HCT116 (cell line): ENCODE data around the gene ZYX. TPM values are rescaled to one million over a fixed set of nuclear protein-coding genes. Genes with fewer than 3 reads are reported as not detected.

Source experiments
- ATAC-seq: fragments of 200-7000 bp; cut with Tn5 transposase; 2 replicates; pipeline ENCODE4 v1.9.1; 2020; ENCODE audit warnings: mild to moderate bottlenecking, moderate library complexity
- BruUV-seq: library from RNA; stranded (reverse); fragments of 400-500 nt; replicated peaks from 2 replicates; lab custom pipeline; 2021; lab: Mats Ljungman, UMichigan
- CTCF ChIA-PET: fragments of 300-600 bp; sonication (Branson Sonifier 250); formaldehyde crosslinking; loops from one replicate; lab custom pipeline; 2021; ENCODE audit warnings: antibody characterized with exemption; lab: Charles Lee
- POLR2A ChIA-PET: fragments of 300-600, 350-600 bp; sonication (Branson Sonifier 250); formaldehyde crosslinking; loops from one replicate; lab custom pipeline; 2021; ENCODE audit warnings: antibody characterized with exemption; lab: Charles Lee
- RAD21 ChIA-PET, 2 experiments: fragments of 300-600 bp; sonication (Branson Sonifier 250); formaldehyde crosslinking; loops; one replicate each; lab custom pipeline; 2023; ENCODE audit warnings: low total read pairs in 2 of 2; ENCODE audit not compliant: uncharacterized antibody in 2 of 2, unreplicated experiment in 2 of 2, low non-redundant PET in 1 of 2; lab: Charles Lee
- DNase-seq: peaks from one replicate; pipeline ENCODE4 v3.0.0-alpha.2; 2010; ENCODE audit warnings: low read depth, low spot score
- H2AFZ ChIP-seq: fragments of 200-600 bp; shearing (Covaris generic), sonication (generic); 2 replicates; pipeline ENCODE4 v1.6.1; 2017; ENCODE audit warnings: low read depth, mixed run types, mixed read lengths, antibody characterized with exemption, low read length; ENCODE audit not compliant: poor library complexity, severe bottlenecking
- H3K27ac ChIP-seq: 2 replicates; pipeline ENCODE4 v1.5.1; 2012; ENCODE audit warnings: low read depth, low read length
- H3K27me3 ChIP-seq: fragments of 200-600 bp; sonication (generic); 2 replicates; pipeline ENCODE4 v1.6.1; 2016; ENCODE audit warnings: mixed run types, low read length, mixed read lengths; ENCODE audit not compliant: insufficient read depth
- H3K36me3 ChIP-seq, 2 experiments: fragments of 200-500 bp in 1 of 2; fragments of 200-600 bp in 1 of 2; sonication (Bioruptor generic) in 1 of 2; sonication (generic) in 1 of 2; 2 replicates each; pipeline versions ENCODE4 v1.5.1 to v1.6.1; 2014 to 2016; ENCODE audit warnings: low read length in 2 of 2, inconsistent platforms in 1 of 2, mixed read lengths in 1 of 2, mixed run types in 1 of 2; ENCODE audit not compliant: insufficient read depth in 2 of 2, control insufficient read depth in 1 of 2
- H3K4me1 ChIP-seq, 2 experiments: fragments of 200-600 bp in 1 of 2; sonication (generic) in 1 of 2; 2 replicates each; pipeline versions ENCODE4 v1.5.1 to v1.6.1; 2012 to 2017; ENCODE audit warnings: low read length in 2 of 2, inconsistent platforms in 1 of 2, mild to moderate bottlenecking in 1 of 2, mixed read lengths in 1 of 2, mixed run types in 1 of 2, moderate library complexity in 1 of 2; ENCODE audit not compliant: insufficient read depth in 2 of 2, control insufficient read depth in 1 of 2
- H3K4me2 ChIP-seq: fragments of 200-600 bp; sonication (generic); 2 replicates; pipeline ENCODE4 v1.6.1; 2017; ENCODE audit warnings: mixed run types, low read length, mixed read lengths
- H3K4me3 ChIP-seq, 2 experiments: fragments of 200-600 bp in 1 of 2; sonication (generic) in 1 of 2; replicated peaks in 1 of 2; 2 replicates each; pipeline ENCODE4 v1.5.1; 2011 to 2016; ENCODE audit warnings: low read length in 2 of 2, control low read depth in 1 of 2, low read depth in 1 of 2, mild to moderate bottlenecking in 1 of 2, mixed read lengths in 1 of 2, mixed run types in 1 of 2
- H3K79me2 ChIP-seq: fragments of 200-600 bp; sonication (generic); 2 replicates; pipeline ENCODE4 v1.6.1; 2017; ENCODE audit warnings: mild to moderate bottlenecking, mixed run types, low read length, moderate library complexity, mixed read lengths; ENCODE audit not compliant: insufficient read depth
- H3K9ac ChIP-seq: fragments of 200-600 bp; sonication (generic); 2 replicates; pipeline ENCODE4 v1.6.1; 2016; ENCODE audit warnings: low read length, mixed read lengths
- H3K9me2 ChIP-seq: fragments of 200-600 bp; sonication (generic), shearing (Covaris generic); 2 replicates; pipeline ENCODE4 v1.6.1; 2017; ENCODE audit warnings: mixed run types, mild to moderate bottlenecking, moderate library complexity; ENCODE audit not compliant: insufficient read depth
- H3K9me3 ChIP-seq, 2 experiments: fragments of 200-500 bp in 1 of 2; fragments of 200-600 bp in 1 of 2; sonication (Bioruptor generic) in 1 of 2; sonication (generic) in 1 of 2; 2 replicates each; pipeline ENCODE4 v1.6.1; 2014 to 2017; ENCODE audit warnings: low read length in 2 of 2, mixed read lengths in 2 of 2, inconsistent platforms in 1 of 2, low read depth in 1 of 2, mild to moderate bottlenecking in 1 of 2, mixed run types in 1 of 2, moderate library complexity in 1 of 2; ENCODE audit not compliant: control insufficient read depth in 1 of 2, insufficient read depth in 1 of 2
- H4K20me1 ChIP-seq: fragments of 200-600 bp; sonication (generic), shearing (Covaris generic); 2 replicates; pipeline ENCODE4 v1.6.1; 2017; ENCODE audit warnings: mixed run types, mild to moderate bottlenecking, moderate library complexity; ENCODE audit not compliant: insufficient read depth
- CBX3 ChIP-seq: IDR thresholded peaks from 2 replicates; pipeline ENCODE4 v1.6.1; 2012; ENCODE audit warnings: low read depth
- CTCF ChIP-seq, 3 experiments: fragments of 200-600 bp in 1 of 3; sonication (generic) in 1 of 3; IDR thresholded peaks in 2 of 3; conservative IDR thresholded peaks in 1 of 3; 2 replicates each; pipeline ENCODE4 v1.5.1; 2012 to 2017; ENCODE audit warnings: low read depth in 2 of 3, low read length in 2 of 3, antibody characterized with exemption in 1 of 3, borderline replicate concordance in 1 of 3, control low read depth in 1 of 3, mild to moderate bottlenecking in 1 of 3, mixed read lengths in 1 of 3, mixed run types in 1 of 3, moderate library complexity in 1 of 3; ENCODE audit not compliant: insufficient read depth in 1 of 3
- ELF1 ChIP-seq: IDR thresholded peaks from 2 replicates; pipeline ENCODE4 v1.6.1; 2012; ENCODE audit warnings: low read depth, borderline replicate concordance
- MAX ChIP-seq: IDR thresholded peaks from 2 replicates; pipeline ENCODE4 v1.6.1; 2012
- RAD21 ChIP-seq: IDR thresholded peaks from 2 replicates; pipeline ENCODE4 v1.6.1; 2012; ENCODE audit warnings: low read depth, mild to moderate bottlenecking
- ZFX ChIP-seq: fragments of 450-650 bp; IDR thresholded peaks from 2 replicates; pipeline ENCODE4 v1.6.1; 2017
- intact Hi-C: fragments of 100-400 bp; cut with micrococcal nuclease; formaldehyde crosslinking; loops from 2 replicates; pipeline ENCODE4 v1.10.0; 2022
- total RNA-seq: library from RNA; stranded (reverse); gene quantifications from one replicate; pipeline ENCODE4 v1.2.1, GENCODE V29; 2021; ENCODE audit not compliant: unreplicated experiment

The ZYX gene
- total RNA-seq, 1 experiment from 2014 or later = 144 TPM

DNA sequence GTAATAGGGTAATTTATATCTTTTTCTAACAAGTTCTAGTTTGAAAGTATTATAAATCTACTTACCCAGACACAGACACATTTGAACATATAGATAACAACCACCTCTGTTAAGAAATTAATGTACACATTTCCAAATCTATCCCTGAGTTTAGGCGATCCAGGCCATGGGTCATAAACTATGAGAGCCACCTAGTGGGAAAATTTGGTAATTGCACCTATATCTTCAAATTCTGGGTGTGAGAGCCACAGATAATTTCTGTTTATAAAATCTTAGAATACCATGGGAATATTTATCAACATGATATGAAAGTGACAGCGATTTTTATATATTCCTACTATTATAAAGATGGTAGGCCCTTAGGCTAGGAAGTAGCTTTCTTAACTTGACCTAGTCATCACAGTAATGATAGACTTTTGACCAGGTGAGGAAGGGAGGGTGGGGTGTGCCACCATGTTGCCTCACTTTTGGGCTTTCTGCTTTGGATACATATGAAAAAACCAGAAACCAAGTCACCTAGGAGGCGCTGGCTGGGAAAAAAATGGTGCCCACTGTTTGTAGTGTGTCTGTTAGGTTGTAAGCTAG, 35.5 kb downstream of the ZYX start:
- Histone ChIP-seq H3K79me2 (no peaks in the 10 kb centered on the region), H3K27ac (no peak overlapping the region), H3K4me1 (no peaks in the 10 kb centered on the region), H3K9me2 (no peaks in the 10 kb centered on the region), H3K36me3 (no peaks in the 10 kb centered on the region), H3K4me3 (no peak overlapping the region), H2AFZ (peak overlapping the region; percentile 98), H3K9me3 (no peaks in the 10 kb centered on the region), H3K9ac (no peak overlapping the region), H3K27me3 (no peaks in the 10 kb centered on the region), H4K20me1 (no peaks in the 10 kb centered on the region), H3K4me2 (no peak overlapping the region)
- no TSS peak for BruUV-seq
- ChIA-PET CTCF (interaction anchor here (1.0 to 1.2 kb wide), 2 partner anchors 82 to 176 kb away, joined by 3 read pairs; no protein-coding TSS in a partner anchor), POLR2A (interaction anchor here (1.6 kb wide), 1 partner anchor 9 kb away, joined by 3 read pairs; no protein-coding TSS in a partner anchor), RAD21 (interaction anchor here in 1 of 2 experiments (0.6 kb wide), 1 partner anchor 79 kb away, joined by 5 read pairs; no protein-coding TSS in a partner anchor)
- DNase-seq (peak; percentile 48), ATAC-seq (peak; percentile 75)
- intact Hi-C loops = no loop called here
- TF ChIP-seq CTCF (IDR thresholded peaks at IDR 0.05 in 2 of 3, conservative IDR thresholded peaks at IDR 0.05 in 1 of 3; ENCODE audit: borderline replicate concordance in 1 of 3, insufficient read depth in 1 of 3, low read depth in 2 of 3, low read length in 2 of 3) (peak; percentile 53 to 80 (median 75)), RAD21 (peak; percentile 81), CBX3 (0 out of 2 replicates have a peak, but pooled peaks have one; percentile 36), ZFX (no peak)

GRCh38 chr7:143417734-143418383, 36.7 kb downstream of the ZYX start:
- no peak for ATAC-seq
- DNase-seq = no peak
- H3K79me2 ChIP-seq = no peaks in the 10 kb centered on the region
- H3K4me1 ChIP-seq = no peaks in the 10 kb centered on the region
- H3K9me3 ChIP-seq = no peaks in the 10 kb centered on the region
- H4K20me1 ChIP-seq = no peaks in the 10 kb centered on the region
- ChIA-PET CTCF (no interaction called here), POLR2A (no interaction called here), RAD21 (no interaction called here)
- TF ChIP-seq ELF1 (no peak), MAX (no peak)
- no peak overlapping the region for H2AFZ ChIP-seq
- no peak overlapping the region for H3K9ac ChIP-seq
- H3K27me3 ChIP-seq = no peaks in the 10 kb centered on the region
- H3K4me3 ChIP-seq = no peak overlapping the region
- intact Hi-C loops = no loop called here
- no TSS peak for BruUV-seq
- H3K4me2 ChIP-seq = no peak overlapping the region
- H3K9me2 ChIP-seq = no peaks in the 10 kb centered on the region
- H3K27ac ChIP-seq = no peak overlapping the region
- H3K36me3 ChIP-seq = no peaks in the 10 kb centered on the region
